ENCODE results near the gene CATSPER1.
"Not testable (repeated sequence)": the region's sequence is repeated elsewhere in the genome, so short reads cannot be mapped to it uniquely, and the experiment has no call there.

CATSPER1 gene

GRCh38 chr11:66032957-66033735 lies 6.9 kb upstream of the CATSPER1 start:
- DNase-seq: no peak
- intact Hi-C loops (cut with DNase I): no loop called here

- intact Hi-C loops (cut with DNase I): not testable (repeated sequence)
- DNase-seq: peak in 1 of 10 donors; percentile 70
Measured at GRCh38 chr11:66023186-66023440, 3.2 kb downstream of the CATSPER1 start.

- intact Hi-C loops (cut with DNase I): no loop called here
- DNase-seq: peak; percentile 28 to 94 (median 73)
Measured at GRCh38 chr11:66022401-66023185, 3.7 kb downstream of the CATSPER1 start.

GRCh38 chr11:66020618-66021357 lies 5.5 kb downstream of the CATSPER1 start:
- intact Hi-C loops (cut with DNase I): no loop called here

GRCh38 chr11:66020212-66020611 lies 6.1 kb downstream of the CATSPER1 start:
- DNase-seq: no peak
- intact Hi-C loops (cut with DNase I): no loop called here

More at GRCh38 chr11:66020618-66021357, 5.5 kb downstream of the CATSPER1 start:
- peak in 1 of 10 donors; percentile 81 for DNase-seq

GRCh38 chr11:66017321-66017720 lies 9.0 kb downstream of the CATSPER1 start:
- intact Hi-C loops (cut with DNase I): no loop called here

GRCh38 chr11:66016793-66017177 lies 9.5 kb downstream of the CATSPER1 start:
- peak in 2 of 10 donors; percentile 67 to 85 for DNase-seq
- intact Hi-C loops (cut with DNase I): no loop called here

More at GRCh38 chr11:66017321-66017720, 9.0 kb downstream of the CATSPER1 start:
- DNase-seq: peak in 2 of 10 donors; percentile 5 to 34

- intact Hi-C loops (cut with DNase I): no loop called here
- DNase-seq: peak in 3 of 10 donors; percentile 50 to 68 (median 61)
Measured at GRCh38 chr11:66015936-66016792, 10.1 kb downstream of the CATSPER1 start.

GRCh38 chr11:66015454-66015881 lies 10.8 kb downstream of the CATSPER1 start:
- peak in 1 of 10 donors; percentile 55 for DNase-seq
- intact Hi-C loops (cut with DNase I): no loop called here

- intact Hi-C loops (cut with DNase I): no loop called here
- peak in 1 of 10 donors; percentile 62 for DNase-seq
Measured at GRCh38 chr11:66014804-66015453, 11.3 kb downstream of the CATSPER1 start.

GRCh38 chr11:66013762-66014100 lies 12.5 kb downstream of the CATSPER1 start:
- DNase-seq: peak in 2 of 10 donors; percentile 22 to 51
- intact Hi-C loops (cut with DNase I): no loop called here

GRCh38 chr11:66012946-66013761 lies 13.1 kb downstream of the CATSPER1 start:
- intact Hi-C loops (cut with DNase I): no loop called here
- peak in 2 of 10 donors; percentile 26 to 67 for DNase-seq

GRCh38 chr11:66012371-66012945 lies 13.8 kb downstream of the CATSPER1 start:
- intact Hi-C loops (cut with DNase I): no loop called here
- peak in 1 of 10 donors; percentile 31 for DNase-seq

- intact Hi-C loops (cut with DNase I): no loop called here
- DNase-seq: peak in 2 of 10 donors; percentile 65 to 67
Measured at GRCh38 chr11:66011785-66012303, 14.4 kb downstream of the CATSPER1 start, which contains the start of gene CST6. TSS of gene CST6 (plus strand) at chr11:66012008. CDS start at chr11:66012045, 37 bp downstream.

GRCh38 chr11:66011239-66011784 lies 15.0 kb downstream of the CATSPER1 start:
- DNase-seq: peak in 1 of 10 donors; percentile 14
- intact Hi-C loops (cut with DNase I): no loop called here

- DNase-seq: peak in 1 of 10 donors; percentile 12
- intact Hi-C loops (cut with DNase I): not testable (repeated sequence)
Measured at GRCh38 chr11:66010036-66010435, 16.2 kb downstream of the CATSPER1 start.

GRCh38 chr11:66008468-66009101 lies 17.7 kb downstream of the CATSPER1 start:
- peak in 2 of 10 donors; percentile 23 to 33 for DNase-seq
- intact Hi-C loops (cut with DNase I): no loop called here
